H1 (cell line): ENCODE results near the gene TNS3. TPM values are rescaled to one million over a fixed set of nuclear protein-coding genes. Genes with fewer than 3 reads are reported as not detected.

Experiments used
- CTCF ChIA-PET: fragments of 300-600 bp; sonication (Branson Sonifier 250); formaldehyde crosslinking; loops from one replicate; lab custom pipeline; 2021; ENCODE audit not compliant: partially characterized antibody; lab: Charles Lee
- POLR2A ChIA-PET: fragments of 300-600 bp; sonication (Branson Sonifier 250); formaldehyde crosslinking; loops from one replicate; lab custom pipeline; 2021; ENCODE audit warnings: inconsistent platforms; ENCODE audit not compliant: partially characterized antibody; lab: Charles Lee
- DNase-seq, 2 experiments: peaks; one replicate each; pipeline versions ENCODE4 v3.0.0 to v3.0.0-alpha.2; 2010 to 2022; ENCODE audit warnings: low spot score in 2 of 2, low read depth in 1 of 2, mixed read lengths in 1 of 2
- FAIRE-seq: peaks from 2 replicates; lab custom pipeline; 2011; peaks lifted over from hg19 to GRCh38; lab: Jason Lieb, UNC
- H2AFZ ChIP-seq: 2 replicates; pipeline ENCODE4 v1.8.1; 2012; ENCODE audit warnings: low read length, inconsistent platforms
- H2AK5ac ChIP-seq: 2 replicates; pipeline ENCODE4 v1.6.1; 2013; ENCODE audit warnings: low read depth, low read length
- H2BK120ac ChIP-seq: replicated peaks from 2 replicates; pipeline ENCODE3; 2013; ENCODE audit warnings: low read depth, low read length, inconsistent platforms
- H2BK12ac ChIP-seq: 2 replicates; pipeline ENCODE4 v1.6.1; 2013; ENCODE audit warnings: low read depth, low read length
- H2BK15ac ChIP-seq: 2 replicates; pipeline ENCODE4 v1.6.1; 2013; ENCODE audit warnings: low read length
- H2BK20ac ChIP-seq: 2 replicates; pipeline ENCODE4 v1.6.1; 2013; ENCODE audit warnings: low read length
- H2BK5ac ChIP-seq: 2 replicates; pipeline ENCODE4 v1.6.1; 2013; ENCODE audit warnings: low read depth, low read length
- H3K14ac ChIP-seq: 2 replicates; pipeline ENCODE4 v1.6.1; 2013; ENCODE audit warnings: inconsistent platforms; ENCODE audit not compliant: insufficient read length
- H3K18ac ChIP-seq: 2 replicates; pipeline ENCODE4 v1.6.1; 2013; ENCODE audit warnings: low read length; ENCODE audit errors: extremely low read depth
- H3K23ac ChIP-seq: 2 replicates; pipeline ENCODE4 v1.6.1; 2013; ENCODE audit warnings: inconsistent platforms; ENCODE audit not compliant: insufficient read length
- H3K23me2 ChIP-seq: 2 replicates; pipeline ENCODE4 v1.6.1; 2013; ENCODE audit warnings: low read depth, low read length
- H3K27ac ChIP-seq: 2 replicates; pipeline ENCODE4 v1.6.1; 2011; ENCODE audit warnings: low read depth, low read length, inconsistent platforms
- H3K27me3 ChIP-seq, 4 experiments: replicated peaks in 1 of 4; 1 replicate in 1 of 4; 2 replicates in 3 of 4; pipeline versions ENCODE4 v1.6.1 to v1.8.1; 2011 to 2013; ENCODE audit warnings: low read length in 3 of 4, mild to moderate bottlenecking in 3 of 4, inconsistent platforms in 2 of 4, mixed read lengths in 2 of 4, moderate library complexity in 1 of 4; ENCODE audit not compliant: control insufficient read depth in 3 of 4, insufficient read depth in 3 of 4; ENCODE audit errors: extremely low read depth in 1 of 4
- H3K36me3 ChIP-seq, 4 experiments: 2 replicates each; pipeline versions ENCODE4 v1.6.1 to v1.8.1; 2011 to 2013; ENCODE audit warnings: mild to moderate bottlenecking in 4 of 4, low read length in 3 of 4, moderate library complexity in 2 of 4, control low read depth in 1 of 4, inconsistent platforms in 1 of 4; ENCODE audit not compliant: insufficient read depth in 4 of 4, control insufficient read depth in 2 of 4
- H3K4ac ChIP-seq: replicated peaks from 2 replicates; pipeline ENCODE3; 2013; ENCODE audit warnings: low read length, low read depth, mixed read lengths, inconsistent platforms; ENCODE audit not compliant: insufficient read length
- H3K4me1 ChIP-seq, 4 experiments: replicated peaks in 1 of 4; 1 replicate in 1 of 4; 2 replicates in 3 of 4; pipeline versions ENCODE4 v1.6.1 to v1.8.1; 2011 to 2013; ENCODE audit warnings: low read length in 3 of 4, inconsistent platforms in 2 of 4, mixed read lengths in 1 of 4; ENCODE audit not compliant: insufficient read depth in 4 of 4, control insufficient read depth in 3 of 4
- H3K4me2 ChIP-seq, 2 experiments: 2 replicates each; pipeline versions ENCODE4 v1.6.1 to v1.8.1; 2011 to 2013; ENCODE audit warnings: low read depth in 2 of 2, low read length in 2 of 2, control low read depth in 1 of 2, inconsistent platforms in 1 of 2, mild to moderate bottlenecking in 1 of 2; ENCODE audit not compliant: insufficient read depth in 1 of 2
- H3K4me3 ChIP-seq, 4 experiments: fragments of 200-600, 300-600 bp in 1 of 4; sonication (generic), shearing (Covaris generic), sonication (Bioruptor Twin) in 1 of 4; 2 replicates each; pipeline versions ENCODE4 v1.5.1 to v1.8.1; 2011 to 2016; ENCODE audit warnings: low read length in 4 of 4, low read depth in 3 of 4, control low read depth in 2 of 4, inconsistent platforms in 2 of 4, mild to moderate bottlenecking in 2 of 4, mixed read lengths in 1 of 4, moderate library complexity in 1 of 4; ENCODE audit not compliant: insufficient read depth in 2 of 4; ENCODE audit errors: extremely low read depth in 1 of 4
- H3K56ac ChIP-seq: replicated peaks from 2 replicates; pipeline ENCODE3; 2013; ENCODE audit warnings: low read depth, mild to moderate bottlenecking, mixed read lengths, low read length, inconsistent platforms; ENCODE audit not compliant: insufficient read length
- H3K79me1 ChIP-seq: 2 replicates; pipeline ENCODE4 v1.6.1; 2013; ENCODE audit warnings: low read depth, low read length, control low read depth
- H3K79me2 ChIP-seq, 2 experiments: 2 replicates each; pipeline versions ENCODE4 v1.6.1 to v1.8.1; 2012 to 2013; ENCODE audit warnings: low read length in 2 of 2, mild to moderate bottlenecking in 2 of 2, inconsistent platforms in 1 of 2; ENCODE audit not compliant: insufficient read depth in 2 of 2, control insufficient read depth in 1 of 2
- H3K9ac ChIP-seq, 4 experiments: replicated peaks in 1 of 4; 1 replicate in 1 of 4; 2 replicates in 3 of 4; pipeline versions ENCODE4 v1.6.1 to v1.8.1; 2011 to 2013; ENCODE audit warnings: low read depth in 3 of 4, low read length in 3 of 4, control low read depth in 2 of 4, mild to moderate bottlenecking in 2 of 4, moderate library complexity in 2 of 4, inconsistent platforms in 1 of 4; ENCODE audit errors: extremely low read depth in 1 of 4
- H3K9me3 ChIP-seq, 2 experiments: 2 replicates each; pipeline versions ENCODE4 v1.6.1 to v1.8.1; 2012 to 2013; ENCODE audit warnings: mild to moderate bottlenecking in 2 of 2, moderate library complexity in 2 of 2, control low read depth in 1 of 2, inconsistent platforms in 1 of 2, low read depth in 1 of 2, low read length in 1 of 2, mixed read lengths in 1 of 2; ENCODE audit not compliant: insufficient read depth in 2 of 2
- H4K20me1 ChIP-seq, 2 experiments: replicated peaks in 1 of 2; 2 replicates each; pipeline versions ENCODE3 to v1.8.1; 2011 to 2013; ENCODE audit warnings: inconsistent platforms in 2 of 2, low read length in 2 of 2, mild to moderate bottlenecking in 1 of 2; ENCODE audit not compliant: insufficient read depth in 2 of 2, control insufficient read depth in 1 of 2
- H4K5ac ChIP-seq: 2 replicates; pipeline ENCODE4 v1.6.1; 2013; ENCODE audit warnings: low read length, low read depth, mixed read lengths, inconsistent platforms; ENCODE audit not compliant: insufficient read length
- H4K8ac ChIP-seq: 2 replicates; pipeline ENCODE4 v1.8.0; 2013; ENCODE audit warnings: mild to moderate bottlenecking, moderate library complexity, low read length, inconsistent platforms; ENCODE audit not compliant: insufficient read depth; ENCODE audit errors: extremely low read depth
- H4K91ac ChIP-seq: replicated peaks from 2 replicates; pipeline ENCODE3; 2013; ENCODE audit warnings: low read length, mixed read lengths, inconsistent platforms; ENCODE audit not compliant: insufficient read length
- CBX5 ChIP-seq: fragments of 300-800, 300-1000 bp; sonication (generic); IDR thresholded peaks from 2 replicates; pipeline ENCODE4 v1.7.1; 2016; ENCODE audit warnings: antibody characterized with exemption, low read length, low read depth
- CHD2 ChIP-seq: IDR thresholded peaks from 2 replicates; pipeline ENCODE4 v1.6.1; 2012; ENCODE audit warnings: low read length, improper control_type of control experiment
- E2F6 ChIP-seq: IDR thresholded peaks from 2 replicates; pipeline ENCODE4 v1.6.1; 2012; ENCODE audit warnings: inconsistent platforms
- HDAC6 ChIP-seq: IDR thresholded peaks from one replicate; pipeline ENCODE4 v1.7.1; 2012; ENCODE audit warnings: low read depth, mild to moderate bottlenecking, inconsistent platforms, low read length, moderate library complexity
- KDM5A ChIP-seq: fragments of 200-600 bp; IDR thresholded peaks from 2 replicates; pipeline ENCODE4 v1.7.1; 2012; ENCODE audit warnings: mild to moderate bottlenecking, low read length, inconsistent platforms, mixed read lengths
- MAFK ChIP-seq: IDR thresholded peaks from 2 replicates; pipeline ENCODE4 v1.6.1; 2012; ENCODE audit warnings: low read depth, mild to moderate bottlenecking, improper control_type of control experiment, low read length
- MAX ChIP-seq: IDR thresholded peaks from 2 replicates; pipeline ENCODE4 v1.6.1; 2012; ENCODE audit warnings: inconsistent platforms
- NRF1 ChIP-seq: IDR thresholded peaks from 2 replicates; pipeline ENCODE4 v1.6.1; 2011; ENCODE audit warnings: mild to moderate bottlenecking, low read depth, low read length, improper control_type of control experiment
- POLR2AphosphoS5 ChIP-seq: IDR thresholded peaks from 2 replicates; pipeline ENCODE4 v1.6.1; 2011; ENCODE audit warnings: low read depth, low read length
- POU5F1 ChIP-seq: IDR thresholded peaks from 2 replicates; pipeline ENCODE4 v1.6.1; 2011; ENCODE audit warnings: low read depth, mild to moderate bottlenecking, low read length, moderate library complexity
- SP4 ChIP-seq: IDR thresholded peaks from 2 replicates; pipeline ENCODE4 v1.6.1; 2012; ENCODE audit warnings: low read length, inconsistent platforms
- SUZ12 ChIP-seq: fragments of 200-600 bp; sonication (generic); IDR thresholded peaks from 2 replicates; pipeline ENCODE4 v1.6.1; 2012; ENCODE audit warnings: mild to moderate bottlenecking, inconsistent platforms, low read length, moderate library complexity, mixed read lengths
- WGBS, 2 experiments: shearing (Covaris generic) in 1 of 2; methylation state at CpG; one replicate each; pipeline versions ENCODE4 v1.1.6 to v1.1.7; 2013 to 2015; ENCODE audit warnings: low lambda C conversion rate in 2 of 2, mixed read lengths in 2 of 2, inconsistent platforms in 1 of 2, low coverage in 1 of 2, missing lambda C conversion rate in 1 of 2; ENCODE audit not compliant: insufficient replicate concordance in 2 of 2, insufficient coverage in 1 of 2, insufficient read length in 1 of 2; ENCODE audit errors: extremely low coverage in 1 of 2, missing lambda C conversion rate in 1 of 2; 5-methylcytosine and 5-hydroxymethylcytosine counted together
- polyA plus RNA-seq, 7 experiments: library from polyadenylated mRNA; depleted of rRNA in 3 of 7; stranded (reverse) in 5 of 7; unstranded in 2 of 7; fragments of >200 nt in 5 of 7; fragments of 200-250 nt in 2 of 7; gene quantifications; 1 replicate in 5 of 7; 2 replicates in 1 of 7; 4 replicates in 1 of 7; pipeline versions ENCODE4 v1.2.1 to v1.2.3, GENCODE V29; 2011 to 2013; ENCODE audit warnings: missing spikeins in 2 of 7, mixed read lengths in 2 of 7
- total RNA-seq: library from RNA; stranded (reverse); fragmentation: NEBNext Ultra II Directional; extraction: Animal tissue kit (Norgen Biotek cat#: 25700); gene quantifications from 2 replicates; pipeline ENCODE4 v1.2.1, GENCODE V29; 2021

TNS3 gene
- total and polyA plus RNA-seq, 2 of the 8 experiments (the other 6 are each of a cell fraction or from before 2014, with no cell fraction given): 11.9 to 24.2 TPM

GRCh38 chr7:47587351-47587750 is 5.4 kb upstream of the TNS3 start:
- CTCF ChIA-PET: interaction anchor here (0.8 to 2.3 kb wide), 7 partner anchors 23 to 321 kb away, joined by 3 to 5 read pairs (median 4); no protein-coding TSS in a partner anchor
- H3K27ac ChIP-seq: no peak overlapping the region

More at GRCh38 chr7:47587351-47587750, 5.4 kb upstream of the TNS3 start:
- no peak overlapping the region for H2BK20ac ChIP-seq
- H3K9me3 ChIP-seq: no peaks in the 10 kb centered on the region
- H2BK12ac ChIP-seq: no peak overlapping the region
- no peak overlapping the region for H4K91ac ChIP-seq
- no peak overlapping the region for H3K9ac ChIP-seq
- H2BK15ac ChIP-seq: no peak overlapping the region
- 93% methylated on average over 7 of the region's 7 CpGs; no CpG with 5 or more reads in 1 of the 2 experiments for WGBS, 2 experiments
- no peak overlapping the region for H2AK5ac ChIP-seq
- no peaks in the 10 kb centered on the region for H4K20me1 ChIP-seq
- no peak overlapping the region for H3K4me2 ChIP-seq
- no peak overlapping the region for H3K14ac ChIP-seq
- peaks cover 6 to 19% (median 11%) of the 10 kb centered on the region in 4 experiments for H3K4me1 ChIP-seq
- H4K5ac ChIP-seq: no peak overlapping the region
- peaks cover 2% of the 10 kb centered on the region; the same call in 1 of the 2 replicates for H3K23me2 ChIP-seq
- POLR2A ChIA-PET: no interaction called here
- H2AFZ ChIP-seq: no peak overlapping the region
- no peak overlapping the region for H2BK120ac ChIP-seq
- H2BK5ac ChIP-seq: no peak overlapping the region
- H3K4me3 ChIP-seq: no peak overlapping the region
- TF ChIP-seq POLR2AphosphoS5 (no peak), POU5F1 (no peak), MAX (no peak), MAFK (no peak), NRF1 (no peak), CBX5 (no peak), E2F6 (no peak; the same call in 1 of the 2 replicates), SUZ12 (no peak), HDAC6 (no peak), CHD2 (no peak), SP4 (no peak), KDM5A (no peak)
- H3K79me2 ChIP-seq: no peaks in the 10 kb centered on the region
- DNase-seq (no peak), FAIRE-seq (no peak)
- H3K36me3 ChIP-seq: no peaks in the 10 kb centered on the region
- no peaks in the 10 kb centered on the region for H3K79me1 ChIP-seq
- no peak overlapping the region for H3K4ac ChIP-seq
- H3K56ac ChIP-seq: no peak overlapping the region
- no peak overlapping the region for H3K23ac ChIP-seq
- H3K27me3 ChIP-seq: peaks cover 0 to 15% (median 13%) of the 10 kb centered on the region in 4 experiments; a peak in 6 of 7 replicates
- no peak overlapping the region for H3K18ac ChIP-seq
- H4K8ac ChIP-seq: peak overlapping the region; percentile 31; the same call in 1 of the 2 replicates
